ENCODE results near the gene UBR2.
A peak's percentile ranks its signal among the peaks of the same experiment; 100 is the strongest.

UBR2 gene

DNA sequence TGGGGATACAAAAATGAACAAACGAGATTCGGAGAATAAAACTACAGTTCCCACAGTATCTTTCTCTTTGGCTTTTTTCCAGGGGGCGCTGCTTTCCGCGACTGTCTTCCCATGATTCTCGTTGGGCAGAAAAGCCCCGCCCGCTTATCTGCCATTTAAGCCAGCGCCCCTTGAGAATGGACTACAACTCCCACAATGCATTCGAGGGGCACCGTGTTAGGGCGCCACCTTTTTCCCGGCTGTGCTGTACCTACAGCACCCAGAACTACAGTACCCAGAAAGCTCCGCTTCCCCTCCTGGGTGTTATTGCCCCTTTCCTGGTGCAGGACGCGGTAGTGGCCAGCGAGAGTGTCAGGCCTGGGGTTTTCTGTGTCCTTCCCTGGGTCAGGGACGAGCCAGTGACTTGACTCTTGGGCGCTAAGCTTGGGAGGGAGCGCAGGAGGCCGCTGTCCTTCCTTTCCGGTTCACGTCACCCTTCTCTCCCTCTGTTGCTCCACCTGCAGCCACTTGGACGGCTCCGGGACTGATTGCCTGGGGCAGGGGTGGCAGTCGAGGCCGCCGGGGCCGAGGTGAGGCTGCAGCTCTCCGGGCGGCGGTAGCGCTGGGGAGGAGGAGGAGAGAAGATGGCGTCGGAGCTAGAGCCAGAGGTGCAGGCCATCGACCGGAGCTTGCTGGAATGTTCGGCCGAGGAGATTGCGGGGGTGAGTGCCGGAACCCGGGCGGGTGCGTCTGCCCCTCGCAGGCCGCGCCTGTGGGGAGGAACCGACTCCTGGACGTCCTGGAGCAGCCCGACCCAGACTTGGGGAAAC is at the start of gene UBR2:
Gene UBR2 (plus strand): TSS at position 333 of the 809 bp plus-strand sequence. CDS start 291 bp downstream, at position 624.
- Mint-ChIP-seq H3K4me1 (peaks cover 30% of the 10 kb centered on the region), H3K36me3 (peaks cover 10% of the 10 kb centered on the region), H3K27ac (peak within 1 kb of the TSS; percentile 97), H3K9me3 (no peaks in the 10 kb centered on the region), H3K27me3 (no peaks in the 10 kb centered on the region), H3K4me3 (peak within 1 kb of the TSS; percentile 99)

DNA sequence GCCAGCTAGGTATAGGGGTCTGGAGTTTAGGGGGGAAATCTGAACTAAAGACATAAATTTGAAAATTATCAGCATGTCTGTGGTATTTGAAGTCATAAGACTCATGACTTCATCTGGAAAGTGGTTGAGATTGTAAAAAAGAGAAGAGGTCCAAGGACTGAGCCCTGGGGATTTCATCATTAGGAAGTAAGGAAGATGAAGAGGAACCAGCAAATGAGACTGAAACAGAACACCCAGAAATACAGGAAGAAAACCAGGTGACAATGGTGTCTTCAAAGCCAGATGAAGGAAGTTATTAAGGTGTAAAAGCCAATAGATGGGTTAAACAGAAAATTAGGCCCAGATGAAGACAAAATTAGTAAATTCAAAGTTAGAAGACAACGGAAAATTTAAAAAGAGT is 49.1 kb upstream of the UBR2 start:
- Mint-ChIP-seq H3K4me3 (no peak overlapping the region), H3K27me3 (no peaks in the 10 kb centered on the region), H3K36me3 (no peaks in the 10 kb centered on the region), H3K9me3 (no peaks in the 10 kb centered on the region), H3K27ac (no peak overlapping the region), H3K4me1 (peaks cover 4% of the 10 kb centered on the region)

DNA sequence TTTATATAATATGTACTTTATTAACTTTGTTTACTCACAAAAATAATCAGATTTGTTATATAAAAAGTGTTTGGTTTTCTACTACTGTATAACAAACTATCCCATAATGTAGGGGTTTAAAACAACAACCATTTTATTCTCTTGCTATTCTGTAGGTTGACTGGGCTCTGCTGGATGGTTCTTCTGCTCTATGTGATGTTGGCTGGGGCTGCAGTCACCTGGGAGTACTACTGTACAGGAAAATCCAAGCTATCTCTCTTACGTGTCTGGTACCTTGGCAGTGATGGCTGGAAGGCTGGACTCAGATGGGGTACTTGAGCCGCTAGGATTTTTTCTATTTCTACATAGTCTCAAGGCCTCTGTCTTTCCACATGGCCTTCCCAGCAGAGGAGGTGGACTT is 44.0 kb upstream of the UBR2 start:
- Mint-ChIP-seq H3K36me3 (no peaks in the 10 kb centered on the region), H3K27ac (no peak overlapping the region), H3K4me1 (peaks cover 9% of the 10 kb centered on the region), H3K4me3 (no peak overlapping the region), H3K9me3 (no peaks in the 10 kb centered on the region), H3K27me3 (no peaks in the 10 kb centered on the region)

DNA sequence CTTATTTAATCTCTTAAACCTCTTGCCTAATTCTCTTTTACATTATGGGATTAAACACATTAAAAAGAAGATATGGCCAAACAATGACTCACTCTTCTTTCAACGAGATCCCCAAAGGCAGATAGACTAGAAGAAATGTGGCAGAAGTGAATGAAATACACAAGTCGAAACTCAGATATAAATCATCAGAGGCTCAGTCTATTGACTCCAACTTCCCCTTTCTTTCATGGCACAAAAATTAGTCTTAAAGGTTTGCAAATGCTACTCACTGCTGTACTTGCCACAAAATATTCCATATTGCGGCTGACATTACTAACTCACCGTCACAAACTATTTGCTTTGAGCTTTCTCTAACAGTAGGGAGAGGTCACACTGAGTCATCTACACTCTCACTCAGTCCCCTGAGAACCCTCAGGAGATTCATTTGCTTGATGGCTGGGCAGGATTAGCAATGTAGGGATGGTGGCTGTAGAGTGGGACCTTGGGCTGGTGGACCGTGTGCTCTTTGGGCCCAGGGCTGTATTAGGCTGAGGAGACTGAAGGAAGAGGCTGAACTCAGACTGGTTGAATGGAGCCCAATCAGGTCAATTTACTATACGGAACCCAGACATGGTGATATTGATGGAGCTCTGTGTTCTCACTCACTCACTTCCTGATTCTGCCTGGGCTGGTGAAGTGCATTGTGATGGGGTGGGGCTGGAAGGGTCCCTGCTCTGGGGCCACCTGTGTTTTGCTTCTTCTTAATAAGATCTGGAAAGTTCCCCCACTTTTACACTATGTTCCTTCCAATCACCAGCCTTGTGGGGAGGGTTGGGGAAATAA is 42.8 kb upstream of the UBR2 start:
- no peaks in the 10 kb centered on the region for H3K36me3 Mint-ChIP-seq
- no peaks in the 10 kb centered on the region for H3K9me3 Mint-ChIP-seq
- no peak overlapping the region for H3K4me3 Mint-ChIP-seq
- H3K27ac Mint-ChIP-seq: peak overlapping the region; percentile 95
- H3K4me1 Mint-ChIP-seq: peaks cover 9% of the 10 kb centered on the region
- no peaks in the 10 kb centered on the region for H3K27me3 Mint-ChIP-seq

DNA sequence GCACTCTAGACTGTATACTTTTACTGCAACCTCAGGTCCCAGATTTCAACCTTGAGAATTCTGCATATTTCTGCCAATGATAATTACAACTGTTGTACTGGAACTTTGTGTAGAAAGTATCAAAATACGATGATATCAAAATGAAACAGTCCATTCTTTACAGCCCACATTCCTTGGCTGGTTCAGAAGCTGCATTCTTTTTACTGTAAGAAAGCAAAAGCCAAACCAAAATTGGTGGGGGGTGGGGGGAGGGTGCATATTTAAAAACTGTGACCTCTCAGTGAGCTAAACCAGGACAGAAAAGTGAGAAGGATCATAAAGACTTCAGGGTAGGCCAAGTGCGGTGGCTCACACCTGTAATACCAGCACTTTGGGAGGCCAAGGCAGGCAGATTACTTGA is 41.8 kb upstream of the UBR2 start:
- Mint-ChIP-seq H3K36me3 (no peaks in the 10 kb centered on the region), H3K4me1 (peaks cover 9% of the 10 kb centered on the region), H3K4me3 (no peak overlapping the region), H3K27ac (peak overlapping the region; percentile 95), H3K9me3 (no peaks in the 10 kb centered on the region), H3K27me3 (no peaks in the 10 kb centered on the region)

DNA sequence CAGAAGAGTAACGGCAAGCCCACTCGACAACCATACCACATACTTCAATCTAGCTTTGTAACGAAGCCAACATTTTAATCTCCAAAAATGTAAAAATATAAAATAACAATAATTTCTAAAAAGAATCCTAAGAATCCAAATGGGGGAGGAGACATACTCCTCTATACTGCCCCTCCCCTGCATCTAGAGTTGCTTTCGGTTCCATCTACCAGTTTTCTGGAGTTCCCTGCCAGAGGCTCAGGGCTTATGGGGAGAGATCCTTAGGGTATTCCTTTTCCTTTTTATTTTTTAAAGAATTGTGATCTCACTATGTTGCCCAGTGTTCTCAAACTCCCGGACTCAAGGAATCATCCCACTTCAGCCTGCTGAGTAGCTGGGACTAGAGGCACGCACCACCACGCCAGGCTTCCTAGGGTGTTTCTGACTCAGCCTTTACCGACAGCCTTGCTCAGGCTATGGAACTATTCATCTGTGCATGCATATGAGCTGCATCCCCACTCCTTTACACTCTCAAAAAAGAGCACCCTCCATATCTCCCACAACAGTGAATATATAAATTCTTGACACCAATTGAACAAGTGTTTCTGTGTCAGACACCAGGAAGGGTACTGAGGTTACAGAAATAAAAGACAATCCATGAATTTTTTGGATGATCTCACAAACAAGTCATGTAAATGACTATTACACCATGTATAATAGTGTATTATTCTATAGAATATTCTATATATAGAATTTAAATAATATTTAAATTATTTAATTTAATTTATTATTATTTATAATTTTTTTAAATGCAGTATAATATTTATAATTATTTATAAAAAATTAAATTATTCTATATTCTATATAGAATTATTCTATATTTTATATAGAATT is 40.7 kb upstream of the UBR2 start:
- Mint-ChIP-seq H3K9me3 (no peaks in the 10 kb centered on the region), H3K4me3 (no peak overlapping the region), H3K4me1 (peaks cover 9% of the 10 kb centered on the region), H3K36me3 (no peaks in the 10 kb centered on the region), H3K27ac (no peak overlapping the region), H3K27me3 (no peaks in the 10 kb centered on the region)

DNA sequence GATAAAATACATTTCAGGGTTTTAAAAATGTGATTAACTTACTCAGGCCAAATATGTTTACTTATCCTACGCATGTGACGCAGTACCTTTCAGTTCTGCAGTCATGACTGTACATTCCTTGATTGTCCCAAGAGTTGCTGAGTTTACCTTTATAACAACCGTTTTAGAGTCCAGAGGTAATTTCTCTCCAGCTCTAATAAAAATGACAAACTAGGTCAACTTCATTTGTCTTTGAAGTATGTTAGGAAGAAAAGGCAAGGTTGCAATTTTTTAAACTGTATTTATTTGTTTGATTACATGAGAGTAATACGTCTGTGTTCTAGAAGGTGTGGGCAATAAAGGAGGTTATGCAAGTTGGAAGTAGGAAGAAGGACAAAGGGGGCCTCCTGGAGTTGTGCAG is 38.6 kb upstream of the UBR2 start:
- H3K9me3 Mint-ChIP-seq: no peaks in the 10 kb centered on the region
- peaks cover 9% of the 10 kb centered on the region for H3K4me1 Mint-ChIP-seq
- no peaks in the 10 kb centered on the region for H3K27me3 Mint-ChIP-seq
- H3K4me3 Mint-ChIP-seq: no peak overlapping the region
- no peak overlapping the region for H3K27ac Mint-ChIP-seq
- no peaks in the 10 kb centered on the region for H3K36me3 Mint-ChIP-seq

DNA sequence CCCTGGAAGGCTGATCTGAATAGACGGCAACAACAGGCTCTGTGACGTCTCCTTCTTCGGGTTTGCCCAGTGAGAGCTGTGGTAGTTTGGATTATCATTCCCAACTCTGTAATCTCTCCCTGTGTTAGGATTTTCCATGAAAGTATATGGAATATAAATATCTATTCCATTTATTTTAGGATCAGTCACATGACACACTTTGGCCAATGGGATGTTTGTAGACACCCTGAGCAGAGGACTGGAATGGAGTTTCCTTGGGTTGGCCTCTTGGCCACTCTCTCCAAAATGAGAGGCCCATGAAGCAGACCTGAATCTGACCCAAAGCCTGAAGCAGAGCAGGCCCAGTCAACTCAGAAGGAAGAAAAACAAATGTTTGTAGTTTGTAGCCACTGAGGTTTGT is 37.2 kb upstream of the UBR2 start:
- H3K4me1 Mint-ChIP-seq: peaks cover 1% of the 10 kb centered on the region
- no peak overlapping the region for H3K4me3 Mint-ChIP-seq
- no peak overlapping the region for H3K27ac Mint-ChIP-seq
- H3K9me3 Mint-ChIP-seq: no peaks in the 10 kb centered on the region
- H3K27me3 Mint-ChIP-seq: no peaks in the 10 kb centered on the region
- no peaks in the 10 kb centered on the region for H3K36me3 Mint-ChIP-seq

DNA sequence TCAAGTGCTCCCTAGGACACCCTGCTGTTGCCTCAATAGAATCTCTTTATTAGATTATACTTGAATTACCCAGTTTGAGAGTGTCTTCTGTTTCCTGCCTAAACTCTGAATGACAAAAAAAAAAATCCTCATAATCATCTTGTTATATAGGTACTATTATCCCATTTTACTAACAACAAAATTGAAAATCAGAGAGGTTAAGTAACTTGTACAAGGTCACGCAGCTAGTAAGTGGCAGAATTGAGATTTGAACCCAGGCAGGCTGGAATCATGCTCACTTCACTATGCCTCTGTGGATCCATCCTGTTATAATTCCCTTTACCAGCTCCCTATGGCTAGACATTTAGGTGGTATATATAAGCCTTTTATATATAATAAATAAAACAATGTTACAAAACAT is 36.6 kb upstream of the UBR2 start:
- H3K36me3 Mint-ChIP-seq: no peaks in the 10 kb centered on the region
- no peak overlapping the region for H3K27ac Mint-ChIP-seq
- H3K9me3 Mint-ChIP-seq: no peaks in the 10 kb centered on the region
- H3K27me3 Mint-ChIP-seq: no peaks in the 10 kb centered on the region
- H3K4me1 Mint-ChIP-seq: no peaks in the 10 kb centered on the region
- no peak overlapping the region for H3K4me3 Mint-ChIP-seq

DNA sequence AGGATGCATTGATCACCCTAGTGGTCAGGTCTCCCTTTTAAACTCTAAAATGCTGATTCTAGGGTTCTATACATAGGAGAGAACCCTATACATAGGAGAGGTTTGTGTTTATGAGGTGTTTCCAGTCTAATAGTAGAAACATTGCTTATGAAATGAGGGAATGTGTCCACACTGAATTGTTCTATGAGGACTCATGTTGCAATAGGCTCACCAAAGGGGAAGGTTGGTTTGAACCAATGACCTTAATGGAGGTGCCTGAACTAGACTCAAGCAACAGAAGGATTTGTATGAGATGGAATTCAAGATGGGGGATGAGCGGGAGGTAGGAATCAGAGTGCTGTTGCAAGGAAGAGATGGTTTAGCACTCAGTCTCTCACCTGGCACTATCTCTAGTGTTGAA is 33.5 kb upstream of the UBR2 start:
- H3K27me3 Mint-ChIP-seq: no peaks in the 10 kb centered on the region
- no peaks in the 10 kb centered on the region for H3K9me3 Mint-ChIP-seq
- no peaks in the 10 kb centered on the region for H3K4me1 Mint-ChIP-seq
- H3K4me3 Mint-ChIP-seq: no peak overlapping the region
- no peak overlapping the region for H3K27ac Mint-ChIP-seq
- no peaks in the 10 kb centered on the region for H3K36me3 Mint-ChIP-seq

DNA sequence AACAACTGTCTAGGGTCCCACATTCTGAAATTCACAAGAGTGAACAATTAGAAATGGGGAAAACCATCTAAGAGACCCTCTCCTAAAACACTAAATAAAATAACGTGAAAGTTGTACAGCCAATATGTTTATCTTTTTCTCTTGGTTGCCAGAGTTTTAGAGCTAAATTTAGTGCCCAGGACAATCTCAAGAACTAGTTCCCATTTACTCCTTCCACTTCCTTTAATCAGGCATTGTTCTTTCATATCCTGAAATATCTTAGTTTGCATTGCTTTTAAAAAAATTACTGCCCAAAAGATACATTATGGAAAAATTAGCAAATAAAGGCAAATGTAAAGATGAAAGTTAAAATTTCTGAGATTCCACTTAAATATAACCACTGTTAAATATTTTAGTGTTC is 33.1 kb upstream of the UBR2 start:
- no peak overlapping the region for H3K27ac Mint-ChIP-seq
- no peaks in the 10 kb centered on the region for H3K36me3 Mint-ChIP-seq
- H3K4me1 Mint-ChIP-seq: no peaks in the 10 kb centered on the region
- H3K9me3 Mint-ChIP-seq: no peaks in the 10 kb centered on the region
- no peak overlapping the region for H3K4me3 Mint-ChIP-seq
- no peaks in the 10 kb centered on the region for H3K27me3 Mint-ChIP-seq

DNA sequence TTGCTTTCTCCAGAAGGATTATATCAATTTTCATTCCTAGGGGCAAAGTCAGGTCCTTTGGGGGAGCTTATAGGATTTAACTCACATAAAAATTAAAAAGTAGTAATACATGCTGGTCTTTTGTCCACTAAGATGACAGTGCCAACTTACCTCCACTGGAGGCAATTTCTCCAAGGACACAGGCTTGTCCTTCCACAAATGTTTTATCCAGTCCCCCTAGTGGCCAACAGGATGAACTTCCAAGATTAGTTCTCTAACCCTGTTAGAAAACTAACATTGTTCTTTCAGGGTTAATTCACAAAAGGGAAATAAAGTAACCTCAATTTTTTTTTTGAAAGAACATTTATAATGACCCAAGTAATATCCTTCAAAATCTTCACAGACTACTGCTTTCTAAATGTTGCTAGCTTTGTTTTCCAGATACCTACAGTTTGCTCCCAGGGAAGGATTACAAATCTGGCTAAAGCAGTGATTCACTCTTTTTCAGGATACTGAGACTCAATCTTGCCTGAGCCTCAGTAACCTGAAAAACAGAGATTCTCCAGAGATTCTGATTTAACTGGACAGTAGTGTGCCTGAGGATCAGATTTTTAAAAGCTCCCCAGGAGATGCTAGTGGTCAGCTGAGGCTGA is 31.7 kb upstream of the UBR2 start:
- Mint-ChIP-seq H3K4me3 (no peak overlapping the region), H3K36me3 (no peaks in the 10 kb centered on the region)

DNA sequence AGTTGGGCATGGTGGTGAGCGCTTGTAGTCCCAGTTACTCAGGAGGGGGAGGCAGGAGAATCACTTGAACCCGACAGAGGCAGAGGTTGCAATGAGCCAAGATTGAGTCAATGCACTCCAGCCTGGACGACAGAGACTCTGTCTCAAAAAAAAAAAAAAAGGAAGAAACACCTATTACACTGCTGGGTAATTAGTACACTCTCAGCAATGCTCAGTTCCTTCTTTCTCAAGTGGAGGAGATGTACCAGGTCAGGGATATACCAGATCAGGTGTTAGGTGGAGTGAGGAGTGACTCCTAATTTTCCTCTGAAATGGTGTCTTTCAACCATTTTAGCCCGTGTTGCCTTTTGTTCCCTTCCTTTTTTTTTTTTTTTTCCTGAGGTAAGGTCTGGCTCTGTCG is 30.0 kb upstream of the UBR2 start:
- Mint-ChIP-seq H3K36me3 (no peaks in the 10 kb centered on the region), H3K9me3 (no peaks in the 10 kb centered on the region), H3K4me1 (no peaks in the 10 kb centered on the region), H3K27ac (no peak overlapping the region), H3K4me3 (no peak overlapping the region), H3K27me3 (no peaks in the 10 kb centered on the region)

More for the DNA sequence above, 31.7 kb upstream of the UBR2 start:
- Mint-ChIP-seq H3K4me1 (no peaks in the 10 kb centered on the region), H3K9me3 (no peaks in the 10 kb centered on the region), H3K27me3 (no peaks in the 10 kb centered on the region), H3K27ac (no peak overlapping the region)

DNA sequence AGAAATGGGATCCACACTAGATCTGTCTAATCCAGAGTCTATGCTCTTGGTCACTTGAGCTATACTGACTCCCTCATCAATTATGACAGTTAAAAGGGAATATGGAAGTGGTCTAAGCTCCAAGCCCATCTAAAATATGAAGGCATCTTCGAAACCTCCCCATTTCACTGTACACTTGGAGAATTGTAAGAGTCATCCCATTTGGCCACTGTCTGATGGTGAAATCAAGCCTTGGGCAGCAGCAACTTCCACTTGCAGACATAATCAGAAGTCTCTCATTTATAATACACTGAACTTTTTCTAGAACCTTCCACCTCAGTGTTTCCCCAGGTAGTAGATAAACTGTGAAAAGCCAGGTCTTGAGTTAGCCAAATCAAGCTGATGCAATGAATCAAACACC is 26.3 kb upstream of the UBR2 start:
- H3K4me1 Mint-ChIP-seq: no peaks in the 10 kb centered on the region
- peaks cover 2% of the 10 kb centered on the region for H3K27me3 Mint-ChIP-seq
- H3K36me3 Mint-ChIP-seq: no peaks in the 10 kb centered on the region
- H3K9me3 Mint-ChIP-seq: no peaks in the 10 kb centered on the region
- no peak overlapping the region for H3K27ac Mint-ChIP-seq
- no peak overlapping the region for H3K4me3 Mint-ChIP-seq

DNA sequence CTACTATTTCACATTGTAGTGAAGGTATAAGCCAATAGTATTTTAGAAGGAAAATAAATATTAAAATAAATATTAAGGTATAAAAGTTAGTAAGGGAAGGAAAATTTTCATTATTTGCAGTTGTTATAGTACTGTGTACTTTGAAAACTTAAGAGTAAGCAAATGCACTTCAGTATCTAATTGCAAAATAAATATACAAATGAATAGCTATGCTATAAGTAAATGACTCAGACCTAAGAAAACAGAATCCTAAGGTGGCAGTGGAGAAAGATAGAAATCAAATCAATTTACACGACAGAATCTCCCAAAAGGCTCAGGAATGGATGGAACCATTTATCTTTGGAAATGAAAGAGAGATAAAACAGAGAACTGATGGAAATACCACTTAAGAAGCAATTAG is 24.7 kb upstream of the UBR2 start:
- H3K36me3 Mint-ChIP-seq: no peaks in the 10 kb centered on the region
- peaks cover 2% of the 10 kb centered on the region for H3K27me3 Mint-ChIP-seq
- H3K9me3 Mint-ChIP-seq: no peaks in the 10 kb centered on the region
- no peaks in the 10 kb centered on the region for H3K4me1 Mint-ChIP-seq
- no peak overlapping the region for H3K4me3 Mint-ChIP-seq
- no peak overlapping the region for H3K27ac Mint-ChIP-seq

All from activated naive CD4-positive, alpha-beta T cell treated with anti-CD3 and anti-CD28 coated beads, Interleukin-2, amount 50 U/mL, for 24 hours (primary cell).